ENCODE measurements around the gene MMAB. TPM values are rescaled to one million over a fixed set of nuclear protein-coding genes. Genes with fewer than 3 reads are reported as not detected.

The MMAB gene
- total RNA-seq, 1 donor from 2014 or later = 27.7 TPM

GRCh38 chr12:109557200-109557599 is 16.1 kb downstream of the MMAB start:
- H3K36me3 ChIP-seq = no peaks in the 10 kb centered on the region
- no peak for DNase-seq (ENCODE audit: extremely low spot score in 2 of 2)
- H3K4me1 ChIP-seq = no peaks in the 10 kb centered on the region
- no peak overlapping the region for H3K4me3 ChIP-seq
- TF ChIP-seq, protein P1, sequence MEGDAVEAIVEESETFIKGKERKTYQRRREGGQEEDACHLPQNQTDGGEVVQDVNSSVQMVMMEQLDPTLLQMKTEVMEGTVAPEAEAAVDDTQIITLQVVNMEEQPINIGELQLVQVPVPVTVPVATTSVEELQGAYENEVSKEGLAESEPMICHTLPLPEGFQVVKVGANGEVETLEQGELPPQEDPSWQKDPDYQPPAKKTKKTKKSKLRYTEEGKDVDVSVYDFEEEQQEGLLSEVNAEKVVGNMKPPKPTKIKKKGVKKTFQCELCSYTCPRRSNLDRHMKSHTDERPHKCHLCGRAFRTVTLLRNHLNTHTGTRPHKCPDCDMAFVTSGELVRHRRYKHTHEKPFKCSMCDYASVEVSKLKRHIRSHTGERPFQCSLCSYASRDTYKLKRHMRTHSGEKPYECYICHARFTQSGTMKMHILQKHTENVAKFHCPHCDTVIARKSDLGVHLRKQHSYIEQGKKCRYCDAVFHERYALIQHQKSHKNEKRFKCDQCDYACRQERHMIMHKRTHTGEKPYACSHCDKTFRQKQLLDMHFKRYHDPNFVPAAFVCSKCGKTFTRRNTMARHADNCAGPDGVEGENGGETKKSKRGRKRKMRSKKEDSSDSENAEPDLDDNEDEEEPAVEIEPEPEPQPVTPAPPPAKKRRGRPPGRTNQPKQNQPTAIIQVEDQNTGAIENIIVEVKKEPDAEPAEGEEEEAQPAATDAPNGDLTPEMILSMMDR (IDR thresholded peaks at IDR 0.05) = no peak
- TF ChIP-seq POLR2A (IDR thresholded peaks at IDR 0.05) = no peak
- no peak for TF ChIP-seq POLR2AphosphoS5 (IDR thresholded peaks at IDR 0.05; ENCODE audit: insufficient read depth in 1 of 2, low read depth in 1 of 2)
- no peaks in the 10 kb centered on the region for H3K9me3 ChIP-seq
- no peak overlapping the region for H3K27ac ChIP-seq
- H3K27me3 ChIP-seq = no peaks in the 10 kb centered on the region
- intact Hi-C loops (cut with DNase I) = no loop called here

DNA sequence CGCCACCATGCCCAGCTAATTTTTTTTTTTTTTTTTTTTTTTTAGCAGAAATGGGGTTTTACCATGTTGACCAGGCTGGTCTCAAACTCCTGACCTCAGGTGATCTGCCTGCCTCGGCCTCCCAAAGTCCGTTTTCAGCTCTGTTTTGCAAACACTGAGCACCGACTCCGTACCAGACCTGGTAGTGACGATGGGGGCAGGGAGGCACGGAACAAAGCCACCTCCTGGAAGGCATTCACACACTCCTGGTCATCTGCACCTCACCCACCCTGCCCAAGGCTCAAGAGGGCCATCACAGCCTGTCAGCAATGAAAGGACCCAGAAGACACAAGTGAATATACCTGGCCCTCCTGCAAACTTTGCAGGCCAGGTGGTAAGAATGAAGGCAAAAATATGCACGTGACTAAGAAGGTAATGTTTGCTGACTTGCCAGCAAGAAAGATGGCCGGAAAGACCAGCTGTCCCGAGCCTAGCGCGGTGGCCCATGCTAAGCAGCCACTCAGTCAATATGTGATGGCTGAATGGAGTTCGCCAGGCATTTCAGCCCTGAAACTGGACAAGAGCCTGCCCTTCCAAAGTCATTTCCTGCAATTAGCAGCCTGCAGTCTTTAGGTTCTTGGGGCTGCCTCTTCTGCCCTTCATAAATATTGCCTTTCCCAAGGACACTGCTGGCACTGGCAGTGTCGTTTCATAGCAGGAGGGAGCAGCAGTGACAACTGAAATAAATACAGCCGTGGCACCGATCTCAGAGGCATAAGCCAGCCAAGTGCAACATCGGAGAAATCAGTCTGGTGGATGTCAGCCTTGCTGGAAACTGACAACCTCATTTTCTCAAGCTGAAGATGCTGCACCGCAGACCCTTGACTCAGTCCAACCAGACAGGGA is 17.6 kb downstream of the MMAB start:
- DNase-seq (ENCODE audit: extremely low spot score in 2 of 2) = no peak
- Histone ChIP-seq H3K4me1 (no peaks in the 10 kb centered on the region), H3K27me3 (no peaks in the 10 kb centered on the region), H3K36me3 (no peaks in the 10 kb centered on the region), H3K27ac (no peak overlapping the region), H3K9me3 (no peaks in the 10 kb centered on the region), H3K4me3 (no peak overlapping the region)
- intact Hi-C loops (cut with DNase I) = no loop called here
- TF ChIP-seq, protein P1 (IDR thresholded peaks at IDR 0.05) = no peak
- TF ChIP-seq POLR2AphosphoS5 (IDR thresholded peaks at IDR 0.05; ENCODE audit: insufficient read depth in 1 of 2, low read depth in 1 of 2) (no peak), POLR2A (IDR thresholded peaks at IDR 0.05) (no peak)

DNA sequence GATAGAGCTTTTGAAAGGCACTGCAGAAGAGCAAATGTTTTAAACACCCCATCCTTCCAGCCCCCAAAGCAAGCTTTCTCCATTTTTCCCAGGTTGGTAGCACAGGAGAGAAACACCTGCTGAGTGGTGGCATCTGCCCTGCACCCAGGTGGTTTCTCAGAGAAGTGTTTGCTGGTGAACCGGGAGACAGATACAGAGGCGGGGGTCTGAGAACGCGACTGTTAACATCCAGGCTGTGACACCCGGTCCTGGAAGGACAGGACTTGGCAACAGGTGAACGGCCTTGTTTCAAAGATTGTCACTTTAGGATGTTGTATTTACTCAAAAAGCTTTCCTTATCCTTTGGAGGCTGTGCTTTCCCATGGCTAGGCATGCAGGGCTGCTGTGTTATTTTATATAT is 18.5 kb downstream of the MMAB start:
- H3K27ac ChIP-seq = no peak overlapping the region
- DNase-seq (ENCODE audit: extremely low spot score in 2 of 2) = no peak
- H3K4me3 ChIP-seq = no peak overlapping the region
- intact Hi-C loops (cut with DNase I) = no loop called here
- H3K27me3 ChIP-seq = no peaks in the 10 kb centered on the region
- no peaks in the 10 kb centered on the region for H3K36me3 ChIP-seq
- H3K9me3 ChIP-seq = no peaks in the 10 kb centered on the region
- H3K4me1 ChIP-seq = no peaks in the 10 kb centered on the region
- TF ChIP-seq POLR2A (IDR thresholded peaks at IDR 0.05) (no peak), POLR2AphosphoS5 (IDR thresholded peaks at IDR 0.05; ENCODE audit: insufficient read depth in 1 of 2, low read depth in 1 of 2) (no peak)
- TF ChIP-seq, protein P1 (IDR thresholded peaks at IDR 0.05) = no peak

GRCh38 chr12:109553906-109554500 is 19.3 kb downstream of the MMAB start:
- intact Hi-C loops (cut with DNase I) = no loop called here
- TF ChIP-seq, protein P1 (IDR thresholded peaks at IDR 0.05) = no peak
- TF ChIP-seq POLR2A (IDR thresholded peaks at IDR 0.05) (no peak), POLR2AphosphoS5 (IDR thresholded peaks at IDR 0.05; ENCODE audit: insufficient read depth in 1 of 2, low read depth in 1 of 2) (no peak)
- Histone ChIP-seq H3K36me3 (no peaks in the 10 kb centered on the region), H3K4me1 (no peaks in the 10 kb centered on the region), H3K9me3 (no peaks in the 10 kb centered on the region), H3K27me3 (no peaks in the 10 kb centered on the region), H3K27ac (no peak overlapping the region), H3K4me3 (no peak overlapping the region)
- no peak for DNase-seq (ENCODE audit: extremely low spot score in 2 of 2)

- Histone ChIP-seq H3K9me3 (no peaks in the 10 kb centered on the region), H3K27me3 (no peaks in the 10 kb centered on the region), H3K36me3 (no peaks in the 10 kb centered on the region), H3K4me1 (no peaks in the 10 kb centered on the region), H3K27ac (no peak overlapping the region), H3K4me3 (no peak overlapping the region)
- DNase-seq (ENCODE audit: extremely low spot score in 2 of 2) = no peak
- TF ChIP-seq POLR2A (IDR thresholded peaks at IDR 0.05) (no peak), POLR2AphosphoS5 (IDR thresholded peaks at IDR 0.05; ENCODE audit: insufficient read depth in 1 of 2, low read depth in 1 of 2) (no peak)
- TF ChIP-seq, protein P1 (IDR thresholded peaks at IDR 0.05) = no peak
- intact Hi-C loops (cut with DNase I) = no loop called here
Measured at GRCh38 chr12:109553483-109553882, 19.8 kb downstream of the MMAB start.

Measured in vagina (tissue), 2 donors.